SK-N-SH treated with all-trans-retinoic acid at 6 μM for 48 hours (cell line): ENCODE data around the gene ALX4.

Experiments
- ATAC-seq: fragments of 200-7000 bp; cut with Tn5 transposase; 3 replicates; pipeline ENCODE4 v1.9.1; 2020; ENCODE audit warnings: mild to moderate bottlenecking, moderate library complexity
- ARNTL ChIP-seq: fragments of 450-650 bp; formaldehyde crosslinking; IDR thresholded peaks from 2 replicates; pipeline ENCODE4 v1.5.0; 2020; ENCODE audit warnings: low read depth, mild to moderate bottlenecking, moderate library complexity, borderline replicate concordance
- BACH2 ChIP-seq: fragments of 250-450 bp; sonication (Bioruptor Pico); IDR thresholded peaks from 2 replicates; pipeline ENCODE4 v1.9.0; 2021; ENCODE audit warnings: mild to moderate bottlenecking, borderline replicate concordance
- CSDC2 ChIP-seq: fragments of 250-450 bp; sonication (Bioruptor Pico); IDR thresholded peaks from 2 replicates; pipeline ENCODE4 v1.5.0; 2020; ENCODE audit warnings: mild to moderate bottlenecking, moderate library complexity
- ESRRG ChIP-seq: fragments of 250-450 bp; sonication (Bioruptor Pico); IDR thresholded peaks from 2 replicates; pipeline ENCODE4 v1.6.1; 2021; ENCODE audit warnings: mild to moderate bottlenecking
- GLIS3 ChIP-seq: fragments of 250-450 bp; sonication (Bioruptor Pico); IDR thresholded peaks from 2 replicates; pipeline ENCODE4 v1.5.0; 2020; ENCODE audit warnings: mild to moderate bottlenecking, moderate library complexity
- ISL1 ChIP-seq: fragments of 250-450 bp; sonication (Bioruptor Pico); IDR thresholded peaks from 2 replicates; pipeline ENCODE4 v2.1.2; 2022; ENCODE audit warnings: mild to moderate bottlenecking, moderate library complexity
- OSR1 ChIP-seq: fragments of 250-450 bp; sonication (Bioruptor Pico); IDR thresholded peaks from 2 replicates; pipeline ENCODE4 v1.8.0; 2022; ENCODE audit warnings: moderate library complexity, mild to moderate bottlenecking, inconsistent platforms
- PPARA ChIP-seq: fragments of 250-450 bp; sonication (Bioruptor Pico); IDR thresholded peaks from 2 replicates; pipeline ENCODE4 v1.5.0; 2020; ENCODE audit warnings: mild to moderate bottlenecking, borderline replicate concordance
- RARB ChIP-seq: fragments of 250-450 bp; sonication (Bioruptor Pico); IDR thresholded peaks from 2 replicates; pipeline ENCODE4 v1.8.0; 2021; ENCODE audit warnings: mild to moderate bottlenecking, moderate library complexity
- TCF4 ChIP-seq: fragments of 250-450 bp; sonication (Bioruptor Pico); IDR thresholded peaks from 2 replicates; pipeline ENCODE4 v1.8.0; 2021; ENCODE audit warnings: mild to moderate bottlenecking, moderate library complexity, borderline replicate concordance
- TOX ChIP-seq: fragments of 250-450 bp; sonication (Bioruptor Pico); IDR thresholded peaks from 2 replicates; pipeline ENCODE4 v1.8.0; 2021; ENCODE audit warnings: mild to moderate bottlenecking, moderate library complexity, borderline replicate concordance
- ZC3H10 ChIP-seq: fragments of 250-450 bp; sonication (Bioruptor Pico); IDR thresholded peaks from 2 replicates; pipeline ENCODE4 v1.5.1; 2021; ENCODE audit warnings: mild to moderate bottlenecking, moderate library complexity
- ZFP3 ChIP-seq: fragments of 250-450 bp; sonication (Bioruptor Pico); IDR thresholded peaks from 2 replicates; pipeline ENCODE4 v1.5.0; 2020; ENCODE audit warnings: mild to moderate bottlenecking, moderate library complexity
- ZFP30 ChIP-seq: fragments of 450-650 bp; formaldehyde crosslinking; IDR thresholded peaks from 2 replicates; pipeline ENCODE4 v1.5.0; 2022; ENCODE audit warnings: mild to moderate bottlenecking, moderate library complexity
- ZNF565 ChIP-seq: fragments of 450-650 bp; formaldehyde crosslinking; conservative IDR thresholded peaks from 2 replicates; pipeline ENCODE4 v1.5.0; 2020; ENCODE audit warnings: low read depth, mild to moderate bottlenecking, moderate library complexity
- ZNF70 ChIP-seq: fragments of 450-650 bp; formaldehyde crosslinking; IDR thresholded peaks from 2 replicates; pipeline ENCODE4 v1.5.0; 2020; ENCODE audit warnings: mild to moderate bottlenecking, moderate library complexity
- ZNF8 ChIP-seq: fragments of 450-650 bp; formaldehyde crosslinking; IDR thresholded peaks from 2 replicates; pipeline ENCODE4 v1.5.0; 2020; ENCODE audit warnings: mild to moderate bottlenecking, moderate library complexity
- TF ChIP-seq, protein P1 (sequence below): fragments of 250-450 bp; sonication (Bioruptor Pico); IDR thresholded peaks from 2 replicates; pipeline ENCODE4 v1.5.1; 2020; ENCODE audit warnings: low read depth, mild to moderate bottlenecking, moderate library complexity
- TF ChIP-seq, protein P2 (sequence below): fragments of 250-450 bp; sonication (Bioruptor Pico); IDR thresholded peaks from 2 replicates; pipeline ENCODE4 v1.8.0; 2020; ENCODE audit warnings: mild to moderate bottlenecking, moderate library complexity, borderline replicate concordance
- TF ChIP-seq, protein P3 (sequence below): fragments of 250-450 bp; sonication (Bioruptor Pico); IDR thresholded peaks from 2 replicates; pipeline ENCODE4 v1.8.0; 2021; ENCODE audit warnings: low read depth, mild to moderate bottlenecking, moderate library complexity, borderline replicate concordance
- TF ChIP-seq, protein P4 (sequence below): fragments of 250-450 bp; sonication (Bioruptor Pico); IDR thresholded peaks from 2 replicates; pipeline ENCODE4 v1.5.1; 2021; ENCODE audit warnings: mild to moderate bottlenecking, moderate library complexity

The ALX4 gene

DNA sequence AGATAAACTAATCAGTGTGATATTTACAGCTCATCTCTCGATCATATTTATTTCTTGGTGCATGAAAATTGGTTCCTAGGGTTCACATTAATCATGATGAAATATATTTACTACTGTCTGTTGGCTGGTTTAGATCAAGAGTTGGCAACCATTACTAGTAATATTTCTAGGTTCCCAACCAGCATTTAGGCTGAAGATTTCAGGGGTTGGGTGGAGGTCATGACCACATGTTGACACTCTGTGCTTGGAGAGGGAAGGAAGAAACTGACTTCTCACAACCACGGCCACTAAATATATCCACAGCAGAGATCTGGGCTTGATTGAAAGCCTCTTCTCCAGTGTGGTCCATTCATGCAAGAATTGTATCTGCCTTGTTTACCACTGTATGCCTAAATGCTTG is 87.9 kb downstream of the ALX4 start:
- no peak for ATAC-seq
- no peak for TF ChIP-seq ZNF70 (CRISPR knock-in tag)
- no peak for TF ChIP-seq ESRRG
- TF ChIP-seq ZC3H10 (CRISPR knock-in tag) = no peak
- TF ChIP-seq PPARA (CRISPR knock-in tag) = no peak
- no peak for TF ChIP-seq ISL1 (CRISPR knock-in tag)
- TF ChIP-seq, protein P1, sequence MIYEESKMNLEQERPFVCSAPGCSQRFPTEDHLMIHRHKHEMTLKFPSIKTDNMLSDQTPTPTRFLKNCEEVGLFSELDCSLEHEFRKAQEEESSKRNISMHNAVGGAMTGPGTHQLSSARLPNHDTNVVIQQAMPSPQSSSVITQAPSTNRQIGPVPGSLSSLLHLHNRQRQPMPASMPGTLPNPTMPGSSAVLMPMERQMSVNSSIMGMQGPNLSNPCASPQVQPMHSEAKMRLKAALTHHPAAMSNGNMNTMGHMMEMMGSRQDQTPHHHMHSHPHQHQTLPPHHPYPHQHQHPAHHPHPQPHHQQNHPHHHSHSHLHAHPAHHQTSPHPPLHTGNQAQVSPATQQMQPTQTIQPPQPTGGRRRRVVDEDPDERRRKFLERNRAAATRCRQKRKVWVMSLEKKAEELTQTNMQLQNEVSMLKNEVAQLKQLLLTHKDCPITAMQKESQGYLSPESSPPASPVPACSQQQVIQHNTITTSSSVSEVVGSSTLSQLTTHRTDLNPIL (CRISPR knock-in tag) = no peak
- TF ChIP-seq, protein P2, sequence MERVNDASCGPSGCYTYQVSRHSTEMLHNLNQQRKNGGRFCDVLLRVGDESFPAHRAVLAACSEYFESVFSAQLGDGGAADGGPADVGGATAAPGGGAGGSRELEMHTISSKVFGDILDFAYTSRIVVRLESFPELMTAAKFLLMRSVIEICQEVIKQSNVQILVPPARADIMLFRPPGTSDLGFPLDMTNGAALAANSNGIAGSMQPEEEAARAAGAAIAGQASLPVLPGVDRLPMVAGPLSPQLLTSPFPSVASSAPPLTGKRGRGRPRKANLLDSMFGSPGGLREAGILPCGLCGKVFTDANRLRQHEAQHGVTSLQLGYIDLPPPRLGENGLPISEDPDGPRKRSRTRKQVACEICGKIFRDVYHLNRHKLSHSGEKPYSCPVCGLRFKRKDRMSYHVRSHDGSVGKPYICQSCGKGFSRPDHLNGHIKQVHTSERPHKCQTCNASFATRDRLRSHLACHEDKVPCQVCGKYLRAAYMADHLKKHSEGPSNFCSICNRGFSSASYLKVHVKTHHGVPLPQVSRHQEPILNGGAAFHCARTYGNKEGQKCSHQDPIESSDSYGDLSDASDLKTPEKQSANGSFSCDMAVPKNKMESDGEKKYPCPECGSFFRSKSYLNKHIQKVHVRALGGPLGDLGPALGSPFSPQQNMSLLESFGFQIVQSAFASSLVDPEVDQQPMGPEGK (CRISPR knock-in tag) = no peak
- TF ChIP-seq ARNTL (CRISPR knock-in tag) = no peak
- no peak for TF ChIP-seq ZNF565 (CRISPR knock-in tag)
- no peak for TF ChIP-seq GLIS3 (CRISPR knock-in tag)
- TF ChIP-seq BACH2 (CRISPR knock-in tag) = no peak
- TF ChIP-seq, protein P3, sequence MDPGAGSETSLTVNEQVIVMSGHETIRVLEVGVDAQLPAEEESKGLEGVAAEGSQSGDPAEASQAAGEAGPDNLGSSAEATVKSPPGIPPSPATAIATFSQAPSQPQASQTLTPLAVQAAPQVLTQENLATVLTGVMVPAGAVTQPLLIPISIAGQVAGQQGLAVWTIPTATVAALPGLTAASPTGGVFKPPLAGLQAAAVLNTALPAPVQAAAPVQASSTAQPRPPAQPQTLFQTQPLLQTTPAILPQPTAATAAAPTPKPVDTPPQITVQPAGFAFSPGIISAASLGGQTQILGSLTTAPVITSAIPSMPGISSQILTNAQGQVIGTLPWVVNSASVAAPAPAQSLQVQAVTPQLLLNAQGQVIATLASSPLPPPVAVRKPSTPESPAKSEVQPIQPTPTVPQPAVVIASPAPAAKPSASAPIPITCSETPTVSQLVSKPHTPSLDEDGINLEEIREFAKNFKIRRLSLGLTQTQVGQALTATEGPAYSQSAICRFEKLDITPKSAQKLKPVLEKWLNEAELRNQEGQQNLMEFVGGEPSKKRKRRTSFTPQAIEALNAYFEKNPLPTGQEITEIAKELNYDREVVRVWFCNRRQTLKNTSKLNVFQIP (CRISPR knock-in tag) = no peak

DNA sequence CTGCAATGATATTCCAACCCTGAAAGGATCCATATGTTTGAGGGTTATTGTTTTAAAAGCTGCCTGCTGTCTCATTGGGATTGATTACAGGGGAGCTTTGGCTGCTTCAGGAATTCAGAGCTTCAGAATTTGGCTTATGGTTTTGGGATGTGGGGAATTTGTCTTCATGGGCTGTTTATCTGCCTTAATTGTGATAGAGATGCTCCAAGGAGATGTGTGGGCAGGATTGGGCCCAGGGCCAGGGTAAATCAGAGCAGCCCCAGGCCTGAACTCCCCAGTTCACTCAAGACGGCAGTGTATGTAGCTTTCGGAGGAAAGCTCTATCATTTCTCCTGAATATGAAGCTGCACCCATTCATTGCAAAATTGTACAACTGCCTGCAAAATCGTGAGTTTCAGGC is 88.5 kb downstream of the ALX4 start:
- ATAC-seq = peak; percentile 43
- no peak for TF ChIP-seq ISL1 (CRISPR knock-in tag)
- TF ChIP-seq ZNF8 (CRISPR knock-in tag) = no peak
- TF ChIP-seq PPARA (CRISPR knock-in tag) = no peak
- TF ChIP-seq BACH2 (CRISPR knock-in tag) = no peak
- no peak for TF ChIP-seq ZC3H10 (CRISPR knock-in tag)
- no peak for TF ChIP-seq ZFP3
- TF ChIP-seq ZNF565 (CRISPR knock-in tag) = no peak
- TF ChIP-seq RARB = no peak
- TF ChIP-seq ARNTL (CRISPR knock-in tag) = no peak
- TF ChIP-seq, protein P2 (CRISPR knock-in tag) = no peak
- TF ChIP-seq OSR1 (CRISPR knock-in tag) = no peak
- TF ChIP-seq ZFP30 = no peak
- TF ChIP-seq, protein P4, sequence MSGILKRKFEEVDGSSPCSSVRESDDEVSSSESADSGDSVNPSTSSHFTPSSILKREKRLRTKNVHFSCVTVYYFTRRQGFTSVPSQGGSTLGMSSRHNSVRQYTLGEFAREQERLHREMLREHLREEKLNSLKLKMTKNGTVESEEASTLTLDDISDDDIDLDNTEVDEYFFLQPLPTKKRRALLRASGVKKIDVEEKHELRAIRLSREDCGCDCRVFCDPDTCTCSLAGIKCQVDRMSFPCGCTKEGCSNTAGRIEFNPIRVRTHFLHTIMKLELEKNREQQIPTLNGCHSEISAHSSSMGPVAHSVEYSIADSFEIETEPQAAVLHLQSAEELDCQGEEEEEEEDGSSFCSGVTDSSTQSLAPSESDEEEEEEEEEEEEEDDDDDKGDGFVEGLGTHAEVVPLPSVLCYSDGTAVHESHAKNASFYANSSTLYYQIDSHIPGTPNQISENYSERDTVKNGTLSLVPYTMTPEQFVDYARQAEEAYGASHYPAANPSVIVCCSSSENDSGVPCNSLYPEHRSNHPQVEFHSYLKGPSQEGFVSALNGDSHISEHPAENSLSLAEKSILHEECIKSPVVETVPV (CRISPR knock-in tag) = no peak
- no peak for TF ChIP-seq TCF4 (CRISPR knock-in tag)
- TF ChIP-seq TOX (CRISPR knock-in tag) = no peak
- no peak for TF ChIP-seq ZNF70 (CRISPR knock-in tag)
- no peak for TF ChIP-seq CSDC2 (CRISPR knock-in tag)
